Omental fat pad (tissue), 4 donors: ENCODE data around the gene ZNF892. TPM values are rescaled to one million over a fixed set of nuclear protein-coding genes. Genes with fewer than 3 reads are reported as not detected.
"Not testable (repeated sequence)": the region's sequence is repeated elsewhere in the genome, so short reads cannot be mapped to it uniquely, and the experiment has no call there.

Source experiments
- ATAC-seq: fragments of 150-250 bp; one replicate; pipeline ENCODE4 v1.9.1; 2016; ENCODE audit warnings: mild to moderate bottlenecking, moderate library complexity; ENCODE audit not compliant: low FRiP score
- DNase-seq: peaks from one replicate; pipeline ENCODE4 v3.0.0-alpha.2; 2019; ENCODE audit warnings: low spot score
- total RNA-seq, 4 donors: library from RNA; depleted of rRNA; stranded (reverse); fragments of >200 nt; gene quantifications; one replicate each; pipeline ENCODE4 v1.1.0, GENCODE V29; 2016
- TF ChIP-seq, protein P1 (sequence below), 3 donors: fragments of 450-650 bp; IDR thresholded peaks; one replicate each; pipeline ENCODE4 v1.5.1; 2016 to 2017; ENCODE audit warnings: antibody characterized with exemption in 3 of 3, mild to moderate bottlenecking in 3 of 3, moderate library complexity in 2 of 3

The ZNF892 gene
- total RNA-seq, 4 donors from 2014 or later: 2.9 to 7.9 (median 3.8) TPM

DNA sequence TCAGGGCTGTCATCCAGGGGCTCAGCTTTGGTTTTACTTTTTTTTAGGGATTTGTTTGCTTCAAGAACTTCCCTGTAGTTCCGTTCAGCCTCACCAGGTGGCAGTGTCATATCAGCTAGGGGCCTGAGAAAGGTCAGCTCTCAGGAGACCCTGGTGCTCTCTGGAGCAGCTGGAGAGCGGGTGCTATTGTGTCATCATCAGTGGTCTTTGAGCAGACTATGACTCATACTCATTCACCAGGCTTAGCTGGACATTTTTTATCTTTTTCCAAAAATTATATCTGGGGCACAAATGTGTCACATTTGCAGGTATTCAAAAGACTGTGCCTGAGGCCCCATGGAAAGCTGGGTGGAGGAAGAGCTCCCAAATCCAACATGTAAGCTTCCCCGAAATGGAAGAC is 24.4 kb downstream of the ZNF892 start:
- DNase-seq: no peak
- TF ChIP-seq, protein P1, sequence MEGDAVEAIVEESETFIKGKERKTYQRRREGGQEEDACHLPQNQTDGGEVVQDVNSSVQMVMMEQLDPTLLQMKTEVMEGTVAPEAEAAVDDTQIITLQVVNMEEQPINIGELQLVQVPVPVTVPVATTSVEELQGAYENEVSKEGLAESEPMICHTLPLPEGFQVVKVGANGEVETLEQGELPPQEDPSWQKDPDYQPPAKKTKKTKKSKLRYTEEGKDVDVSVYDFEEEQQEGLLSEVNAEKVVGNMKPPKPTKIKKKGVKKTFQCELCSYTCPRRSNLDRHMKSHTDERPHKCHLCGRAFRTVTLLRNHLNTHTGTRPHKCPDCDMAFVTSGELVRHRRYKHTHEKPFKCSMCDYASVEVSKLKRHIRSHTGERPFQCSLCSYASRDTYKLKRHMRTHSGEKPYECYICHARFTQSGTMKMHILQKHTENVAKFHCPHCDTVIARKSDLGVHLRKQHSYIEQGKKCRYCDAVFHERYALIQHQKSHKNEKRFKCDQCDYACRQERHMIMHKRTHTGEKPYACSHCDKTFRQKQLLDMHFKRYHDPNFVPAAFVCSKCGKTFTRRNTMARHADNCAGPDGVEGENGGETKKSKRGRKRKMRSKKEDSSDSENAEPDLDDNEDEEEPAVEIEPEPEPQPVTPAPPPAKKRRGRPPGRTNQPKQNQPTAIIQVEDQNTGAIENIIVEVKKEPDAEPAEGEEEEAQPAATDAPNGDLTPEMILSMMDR (IDR thresholded peaks at IDR 0.05): no peak
- ATAC-seq: no peak

DNA sequence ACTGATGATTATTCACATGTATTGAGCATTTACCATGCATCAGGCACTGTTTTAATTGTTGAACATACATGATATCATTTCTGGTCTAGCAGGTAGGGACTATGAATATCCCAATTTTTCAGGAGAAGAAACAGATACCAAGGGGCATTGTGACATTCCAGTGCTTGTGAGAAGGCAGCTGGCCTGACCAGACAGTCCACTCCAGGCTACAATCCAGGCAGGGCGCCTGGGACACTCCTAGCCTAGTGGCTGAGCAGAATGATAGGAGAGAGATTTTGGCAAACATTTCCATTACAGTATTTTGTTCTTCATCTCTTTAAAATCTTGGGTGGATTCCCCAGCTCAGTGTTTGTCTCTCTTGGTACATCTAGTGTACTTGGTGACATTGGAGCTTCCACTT is 24.9 kb downstream of the ZNF892 start:
- no peak for ATAC-seq
- TF ChIP-seq, protein P1 (IDR thresholded peaks at IDR 0.05): no peak
- no peak for DNase-seq

DNA sequence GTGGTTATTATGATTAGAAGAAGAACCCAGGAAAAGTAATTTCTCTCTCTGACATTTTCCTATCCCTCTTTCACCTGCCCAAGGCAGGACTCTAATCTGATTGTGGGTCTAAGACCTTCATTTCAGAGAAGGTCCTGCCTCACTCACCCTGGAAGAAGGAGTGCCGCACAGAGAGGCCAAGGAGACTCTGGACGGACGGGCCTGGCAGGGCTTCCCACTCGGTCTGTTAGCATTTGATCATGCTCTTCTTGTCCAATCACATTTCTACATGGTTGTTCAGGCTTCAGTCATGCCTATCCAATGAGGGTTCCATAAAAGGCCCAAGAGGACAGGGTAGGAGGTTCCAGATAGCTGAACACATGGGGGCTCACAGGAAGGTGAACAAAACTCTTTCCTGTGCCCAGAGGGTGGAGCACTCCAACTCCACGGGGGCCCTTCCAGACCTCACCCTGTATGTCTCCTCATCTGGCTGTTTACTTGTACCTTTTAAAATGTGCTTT is 27.0 kb downstream of the ZNF892 start:
- TF ChIP-seq, protein P1 (IDR thresholded peaks at IDR 0.05): no peak
- DNase-seq (no peak), ATAC-seq (no peak)

DNA sequence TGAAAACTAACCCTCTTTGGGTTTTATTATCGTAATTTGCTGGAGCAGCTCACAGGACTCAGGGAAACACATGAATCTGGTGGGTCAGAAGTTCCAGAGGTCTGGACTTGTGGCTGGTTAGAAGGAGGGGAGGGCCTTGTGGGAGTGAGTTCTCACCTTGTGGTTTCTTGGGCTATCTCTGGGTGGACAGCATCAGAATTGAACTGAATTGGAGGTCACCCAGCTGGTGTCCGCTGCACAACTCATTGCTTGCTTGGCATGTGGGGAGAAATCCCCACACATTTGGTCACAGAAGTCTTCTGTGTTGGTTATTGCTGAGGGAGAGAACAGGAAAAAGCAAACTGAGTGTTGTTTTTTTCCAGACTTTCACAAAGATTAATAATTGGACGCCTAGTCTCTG is 27.5 kb downstream of the ZNF892 start:
- TF ChIP-seq, protein P1 (IDR thresholded peaks at IDR 0.05): no peak
- DNase-seq: no peak
- ATAC-seq: no peak

DNA sequence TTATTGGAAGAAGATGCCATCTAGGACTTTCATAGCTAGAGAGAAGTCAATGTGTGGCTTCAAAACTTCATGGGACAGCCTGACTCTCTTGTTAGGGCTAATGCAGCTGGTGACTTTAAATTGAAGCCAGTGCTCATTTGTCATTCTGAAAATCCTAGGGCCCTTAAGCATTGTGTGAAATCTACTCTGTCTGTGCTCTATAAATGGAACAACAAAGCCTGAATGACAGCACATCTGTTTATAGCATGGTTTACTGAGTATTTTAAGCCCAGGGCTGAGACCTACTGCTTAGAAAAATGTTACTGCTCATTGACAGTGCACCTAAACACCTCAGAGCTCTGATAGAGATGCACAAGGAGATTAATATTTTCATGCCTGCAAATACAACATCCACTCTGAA is 30.8 kb downstream of the ZNF892 start:
- DNase-seq (no peak), ATAC-seq (no peak)
- TF ChIP-seq, protein P1 (IDR thresholded peaks at IDR 0.05): no peak

DNA sequence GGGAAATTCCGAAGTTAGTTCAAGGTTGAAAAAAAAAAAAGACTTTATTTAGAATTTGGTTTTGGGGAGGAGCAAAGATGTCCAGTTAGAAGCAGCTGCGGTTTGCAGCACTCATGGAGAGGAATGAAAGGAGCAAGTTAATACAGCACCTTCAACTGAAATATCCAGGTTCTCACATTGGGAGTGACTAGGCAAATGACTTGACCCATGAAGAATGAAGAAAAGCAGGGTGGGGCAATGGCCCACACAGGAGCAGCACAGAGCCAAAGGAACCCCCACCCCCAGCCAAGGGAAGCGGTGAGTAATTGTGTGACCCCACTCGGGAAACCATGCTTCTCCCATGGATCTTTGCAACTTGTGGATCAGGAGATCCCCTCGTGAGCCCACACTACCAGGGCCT is 32.8 kb downstream of the ZNF892 start:
- TF ChIP-seq, protein P1 (IDR thresholded peaks at IDR 0.05): no peak
- ATAC-seq (no peak), DNase-seq (no peak)

DNA sequence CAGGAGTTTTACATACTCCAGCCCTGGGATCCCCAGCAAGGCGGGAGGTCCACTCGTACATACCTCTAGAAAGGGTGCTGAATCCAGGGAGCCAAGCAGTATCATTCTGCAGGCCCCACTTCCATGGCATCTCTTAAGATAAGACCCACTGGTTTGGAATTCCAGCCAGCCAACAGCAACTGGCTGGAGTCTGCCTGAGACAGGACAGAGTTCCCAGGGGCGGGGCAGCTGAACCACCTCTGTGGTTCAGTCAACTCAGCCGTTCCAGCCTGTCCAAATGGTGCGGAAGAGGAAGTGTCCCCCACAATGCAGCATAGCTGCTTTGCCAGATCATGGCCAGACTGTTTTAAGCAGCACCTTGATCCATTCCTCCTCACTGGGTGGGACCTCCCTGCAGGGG is 33.2 kb downstream of the ZNF892 start:
- no peak for DNase-seq
- TF ChIP-seq, protein P1 (IDR thresholded peaks at IDR 0.05): no peak
- ATAC-seq: no peak

DNA sequence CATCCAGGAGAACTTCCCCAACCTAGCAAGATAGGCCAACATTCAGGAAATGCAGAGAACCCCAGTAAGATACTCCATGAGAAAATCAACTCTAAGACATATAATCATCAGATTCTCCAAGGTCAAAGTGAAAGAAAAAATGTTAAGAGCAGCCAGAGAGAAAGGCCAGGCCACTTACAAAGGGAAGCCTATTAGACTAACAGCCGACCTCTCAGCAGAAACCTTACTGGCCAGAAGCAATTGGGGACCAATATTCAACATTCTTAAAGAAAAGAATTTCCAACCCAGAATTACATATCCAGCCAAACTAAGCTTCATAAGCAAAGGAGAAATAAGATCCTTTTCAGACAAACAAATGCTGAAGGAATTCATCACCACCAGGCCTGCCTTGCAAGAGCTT is 34.8 kb downstream of the ZNF892 start:
- ATAC-seq, DNase-seq: not testable (repeated sequence)
